Melanocyte of skin (primary cell): ENCODE data around the gene HTR1E. TPM values are rescaled to one million over a fixed set of nuclear protein-coding genes. Genes with fewer than 3 reads are reported as not detected.

Experiments
- small RNA-seq, 2 donors: library from RNA; depleted of rRNA; stranded (forward); fragments of <200 nt; gene quantifications; one replicate each; pipeline ENCODE3, GENCODE V24; 2012
- total RNA-seq, 2 donors: library from RNA; depleted of rRNA; stranded (reverse); fragments of >200 nt; gene quantifications; 2 replicates each; pipeline ENCODE4 v1.2.3, GENCODE V29; 2012

The HTR1E gene, protein sequence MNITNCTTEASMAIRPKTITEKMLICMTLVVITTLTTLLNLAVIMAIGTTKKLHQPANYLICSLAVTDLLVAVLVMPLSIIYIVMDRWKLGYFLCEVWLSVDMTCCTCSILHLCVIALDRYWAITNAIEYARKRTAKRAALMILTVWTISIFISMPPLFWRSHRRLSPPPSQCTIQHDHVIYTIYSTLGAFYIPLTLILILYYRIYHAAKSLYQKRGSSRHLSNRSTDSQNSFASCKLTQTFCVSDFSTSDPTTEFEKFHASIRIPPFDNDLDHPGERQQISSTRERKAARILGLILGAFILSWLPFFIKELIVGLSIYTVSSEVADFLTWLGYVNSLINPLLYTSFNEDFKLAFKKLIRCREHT
- total RNA-seq: not detected

DNA sequence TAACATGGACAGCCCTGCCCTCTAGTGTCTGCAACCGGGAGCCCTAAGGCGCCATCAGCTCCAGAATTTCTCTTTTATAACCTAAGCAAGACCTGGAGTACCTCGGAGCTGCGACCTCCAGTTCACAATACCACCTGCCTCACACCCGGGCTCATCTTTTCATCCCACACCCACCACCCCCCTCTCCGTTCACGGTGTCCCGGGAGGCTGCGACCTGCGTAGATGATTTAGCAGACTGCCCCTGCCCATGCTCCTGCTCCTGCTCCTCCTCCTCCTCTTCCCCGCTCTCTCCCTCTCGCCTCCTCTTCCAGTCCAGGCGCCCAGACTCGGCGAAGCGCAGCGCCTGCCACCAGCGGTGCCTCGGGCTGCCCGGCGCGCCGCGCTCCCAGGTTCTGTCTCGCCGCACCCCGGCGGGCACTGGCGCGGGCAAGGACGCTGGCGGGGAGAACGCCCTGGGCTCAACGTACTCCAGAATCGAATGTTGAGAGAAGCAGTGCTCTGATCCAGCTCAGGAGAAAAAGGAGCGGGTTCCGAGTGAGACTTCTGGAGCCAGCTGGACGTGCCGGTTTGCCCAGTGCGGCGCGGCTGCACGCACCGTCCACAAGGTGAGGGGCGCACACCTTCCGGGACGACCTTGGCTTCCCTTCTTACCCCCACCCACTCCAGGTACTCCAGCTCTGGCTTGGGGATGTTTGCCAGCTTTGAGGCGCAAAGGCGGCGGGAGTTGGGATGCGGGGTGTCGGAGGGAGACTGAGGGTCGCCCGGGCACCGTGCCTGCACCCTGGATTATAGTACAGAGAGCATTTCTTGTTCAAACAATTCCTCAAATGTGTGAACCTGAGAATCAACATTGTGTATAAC is at the start of gene HTR1E:
Gene HTR1E, plus strand, starts transcription at position 310 of the 861 bp plus-strand sequence. CDS start 77,807 bp downstream, outside the sequence.

Small RNAs within 50 kb of the gene (small RNA-seq; reads per million reads assigned to genes)
- gene AL157777.2 (0 reads per million in 2 donors), gene MTHFD2P2 (0 reads per million in 2 donors)

Other genes starting within 250 kb of the HTR1E start
- not detected for gene CGA, start 157.6 kb downstream of the HTR1E start, total RNA-seq
- 10 to 100 TPM; 13.7 to 15.8 TPM for gene ZNF292, start 218.0 kb downstream of the HTR1E start, total RNA-seq